CD14-positive monocyte (primary cell): Measurements from ENCODE around the gene PVRIG. TPM values are rescaled to one million over a fixed set of nuclear protein-coding genes. Genes with fewer than 3 reads are reported as not detected.
"Not testable (repeated sequence)": the region's sequence is repeated elsewhere in the genome, so short reads cannot be mapped to it uniquely, and the experiment has no call there.

Experiments used
- DNase-seq, 3 donors: peaks; one replicate each; pipeline ENCODE4 v3.0.0-alpha.2; 2011 to 2022
- H2AFZ ChIP-seq: 2 replicates; pipeline ENCODE4 v1.6.0; 2012; ENCODE audit warnings: mild to moderate bottlenecking, low read depth, low read length, inconsistent platforms; ENCODE audit not compliant: insufficient read depth, poor library complexity, severe bottlenecking
- H3K27ac ChIP-seq, 2 donors: 1 replicate in 1 of 2; 2 replicates in 1 of 2; pipeline ENCODE4 v1.5.1; 2012 to 2013; ENCODE audit warnings: low read length in 2 of 2, control low read depth in 1 of 2, inconsistent platforms in 1 of 2, low read depth in 1 of 2, mild to moderate bottlenecking in 1 of 2
- H3K27me3 ChIP-seq, 2 donors: one replicate each; pipeline versions ENCODE4 v1.6.0 to v1.6.1; 2011 to 2013; ENCODE audit warnings: low read length in 2 of 2; ENCODE audit not compliant: control insufficient read depth in 2 of 2, insufficient read depth in 2 of 2
- H3K36me3 ChIP-seq, 2 donors: replicated peaks in 1 of 2; 1 replicate in 1 of 2; 2 replicates in 1 of 2; pipeline versions ENCODE4 v1.5.1 to v1.6.1; 2012 to 2013; ENCODE audit warnings: low read length in 2 of 2, control low read depth in 1 of 2, inconsistent platforms in 1 of 2, mild to moderate bottlenecking in 1 of 2; ENCODE audit not compliant: insufficient read depth in 2 of 2, control insufficient read depth in 1 of 2
- H3K4me1 ChIP-seq, 2 donors: 1 replicate in 1 of 2; 2 replicates in 1 of 2; pipeline versions ENCODE4 v1.5.1 to v1.6.1; 2012 to 2013; ENCODE audit warnings: low read length in 2 of 2, control low read depth in 1 of 2, inconsistent platforms in 1 of 2, mild to moderate bottlenecking in 1 of 2, moderate library complexity in 1 of 2; ENCODE audit not compliant: insufficient read depth in 2 of 2, control insufficient read depth in 1 of 2
- H3K4me2 ChIP-seq: replicated peaks from 2 replicates; pipeline ENCODE3; 2012; ENCODE audit warnings: low read length, moderate library complexity, mild to moderate bottlenecking; ENCODE audit not compliant: poor library complexity, severe bottlenecking; ENCODE audit errors: extremely low read depth
- H3K4me3 ChIP-seq, 3 experiments: fragments of 200-600 bp in 1 of 3; sonication (generic) in 1 of 3; replicated peaks in 1 of 3; 1 replicate in 2 of 3; 2 replicates in 1 of 3; pipeline ENCODE4 v1.5.1; 2011 to 2013; ENCODE audit warnings: low read length in 3 of 3, mild to moderate bottlenecking in 3 of 3, control low read depth in 2 of 3, low read depth in 2 of 3, inconsistent platforms in 1 of 3, moderate library complexity in 1 of 3
- H3K79me2 ChIP-seq: 2 replicates; pipeline ENCODE4 v1.6.0; 2012; ENCODE audit warnings: mild to moderate bottlenecking, control low read depth, inconsistent platforms, low read length, moderate library complexity; ENCODE audit not compliant: insufficient read depth
- H3K9ac ChIP-seq: 2 replicates; pipeline ENCODE4 v1.6.0; 2017; ENCODE audit warnings: low read length, mild to moderate bottlenecking; ENCODE audit not compliant: insufficient read depth, poor library complexity, severe bottlenecking
- H3K9me3 ChIP-seq, 2 donors: replicated peaks in 1 of 2; 1 replicate in 1 of 2; 2 replicates in 1 of 2; pipeline versions ENCODE4 v1.5.1 to v1.6.1; 2012 to 2013; ENCODE audit warnings: low read length in 2 of 2, control low read depth in 1 of 2; ENCODE audit not compliant: control insufficient read depth in 1 of 2, insufficient read depth in 1 of 2
- H4K20me1 ChIP-seq: 2 replicates; pipeline ENCODE4 v1.6.0; 2012; ENCODE audit warnings: mild to moderate bottlenecking, low read length, control low read depth, moderate library complexity; ENCODE audit not compliant: insufficient read depth
- H3K27ac Mint-ChIP-seq, 7 donors: one replicate each; pipeline ENCODE4 v1.8.0; 2020; ENCODE audit warnings: mild to moderate bottlenecking in 7 of 7, mixed read lengths in 7 of 7, moderate library complexity in 6 of 7, inconsistent platforms in 2 of 7
- H3K27me3 Mint-ChIP-seq, 3 donors: one replicate each; pipeline ENCODE4 v1.8.0; 2021 to 2022; ENCODE audit warnings: low read depth in 3 of 3, mild to moderate bottlenecking in 3 of 3, mixed read lengths in 3 of 3, moderate library complexity in 3 of 3, inconsistent platforms in 1 of 3
- H3K36me3 Mint-ChIP-seq, 2 donors: one replicate each; pipeline ENCODE4 v1.8.0; 2020; ENCODE audit warnings: mixed read lengths in 2 of 2, inconsistent platforms in 1 of 2, mild to moderate bottlenecking in 1 of 2
- H3K4me1 Mint-ChIP-seq: one replicate; pipeline ENCODE4 v1.8.0; 2020; ENCODE audit warnings: mild to moderate bottlenecking, mixed read lengths
- H3K4me3 Mint-ChIP-seq, 2 donors: one replicate each; pipeline ENCODE4 v1.8.0; 2020; ENCODE audit warnings: mild to moderate bottlenecking in 2 of 2, mixed read lengths in 2 of 2, moderate library complexity in 1 of 2
- H3K9me3 Mint-ChIP-seq, 7 donors: one replicate each; pipeline ENCODE4 v1.8.0; 2020 to 2022; ENCODE audit warnings: mixed read lengths in 7 of 7, mild to moderate bottlenecking in 6 of 7, moderate library complexity in 6 of 7, inconsistent platforms in 2 of 7
- WGBS: methylation state at CpG from one replicate; pipeline ENCODE4 v1.1.5; 2013; ENCODE audit warnings: missing lambda C conversion rate; ENCODE audit not compliant: insufficient coverage; 5-methylcytosine and 5-hydroxymethylcytosine counted together
- intact Hi-C, 2 donors: fragments of 100-400 bp; cut with micrococcal nuclease; formaldehyde crosslinking; loops; one replicate each; pipeline versions ENCODE4 v1.15.0 to v1.15.1; 2023
- polyA plus RNA-seq, 3 donors: library from polyadenylated mRNA; depleted of rRNA in 1 of 3; unstranded in 2 of 3; stranded (reverse) in 1 of 3; fragments of 300-500 nt in 2 of 3; fragments of >200 nt in 1 of 3; fragmentation: Illumina TruSeq in 2 of 3; gene quantifications; 1 replicate in 2 of 3; 2 replicates in 1 of 3; pipeline ENCODE4 v1.2.3, GENCODE V29; 2012 to 2021
- TF ChIP-seq, protein P1 (sequence below): fragments of 200-600 bp; IDR thresholded peaks from one replicate; pipeline ENCODE4 v1.8.0; 2022; ENCODE audit warnings: antibody characterized with exemption, mild to moderate bottlenecking

PVRIG gene
- polyA plus RNA-seq, 3 donors, result 0.27 to 0.38 TPM; not detected in 1

DNA sequence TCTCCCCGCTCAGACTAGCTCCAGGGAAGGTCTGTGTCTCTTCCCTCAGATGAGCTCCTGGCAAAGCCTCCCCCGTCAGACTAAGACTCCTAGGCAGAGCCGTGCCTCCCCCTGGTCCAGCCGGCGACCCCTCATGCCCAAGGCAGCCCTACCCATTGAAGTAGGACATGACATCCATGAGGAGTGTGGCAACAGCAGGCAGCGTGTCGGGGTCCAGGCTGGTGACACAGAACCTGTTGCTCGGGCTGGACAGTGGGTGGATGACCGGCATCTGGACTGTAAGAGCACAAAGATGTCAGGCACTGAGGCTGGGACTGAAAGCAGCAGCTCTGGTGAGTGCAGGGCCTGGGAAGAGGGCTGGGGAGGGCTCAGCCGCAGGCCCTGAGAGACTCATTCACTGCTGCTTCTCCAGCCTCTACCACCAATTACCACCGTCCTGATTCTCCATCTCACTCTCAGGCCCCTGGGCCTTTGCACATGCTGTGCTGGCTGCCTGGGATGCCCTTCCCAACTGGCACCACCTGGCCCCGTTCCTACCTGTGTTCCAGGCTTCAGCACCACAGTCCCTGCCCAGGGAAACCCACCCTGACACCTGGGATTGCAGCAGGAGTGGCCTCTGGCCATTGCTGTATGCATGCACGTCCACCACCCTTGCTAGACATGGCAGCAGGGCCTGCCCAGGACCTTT lies 2.8 kb downstream of the PVRIG start:
- peak overlapping the region in 1 of 7 donors; percentile 79 for H3K27ac Mint-ChIP-seq
- intact Hi-C loops, result no loop called here
- H3K27me3 ChIP-seq, result no peaks in the 10 kb centered on the region
- WGBS, result 98% methylated on average over 12 of the region's 13 CpGs
- no peak overlapping the region for H3K9ac ChIP-seq
- H3K27me3 Mint-ChIP-seq, result no peaks in the 10 kb centered on the region
- H4K20me1 ChIP-seq, result no peaks in the 10 kb centered on the region
- H3K79me2 ChIP-seq, result no peaks in the 10 kb centered on the region
- H3K4me2 ChIP-seq, result no peak overlapping the region
- H3K4me1 Mint-ChIP-seq, result peaks cover 5% of the 10 kb centered on the region
- no peak overlapping the region for H3K4me3 ChIP-seq
- H3K36me3 Mint-ChIP-seq, result peaks cover 3 to 4% of the 10 kb centered on the region in 2 donors
- no peak overlapping the region for H2AFZ ChIP-seq
- no peak overlapping the region for H3K27ac ChIP-seq
- no peak overlapping the region for H3K4me3 Mint-ChIP-seq
- DNase-seq, result no peak
- no peaks in the 10 kb centered on the region for H3K9me3 Mint-ChIP-seq
- no peaks in the 10 kb centered on the region for H3K9me3 ChIP-seq
- H3K4me1 ChIP-seq, result no peaks in the 10 kb centered on the region
- TF ChIP-seq, protein P1, sequence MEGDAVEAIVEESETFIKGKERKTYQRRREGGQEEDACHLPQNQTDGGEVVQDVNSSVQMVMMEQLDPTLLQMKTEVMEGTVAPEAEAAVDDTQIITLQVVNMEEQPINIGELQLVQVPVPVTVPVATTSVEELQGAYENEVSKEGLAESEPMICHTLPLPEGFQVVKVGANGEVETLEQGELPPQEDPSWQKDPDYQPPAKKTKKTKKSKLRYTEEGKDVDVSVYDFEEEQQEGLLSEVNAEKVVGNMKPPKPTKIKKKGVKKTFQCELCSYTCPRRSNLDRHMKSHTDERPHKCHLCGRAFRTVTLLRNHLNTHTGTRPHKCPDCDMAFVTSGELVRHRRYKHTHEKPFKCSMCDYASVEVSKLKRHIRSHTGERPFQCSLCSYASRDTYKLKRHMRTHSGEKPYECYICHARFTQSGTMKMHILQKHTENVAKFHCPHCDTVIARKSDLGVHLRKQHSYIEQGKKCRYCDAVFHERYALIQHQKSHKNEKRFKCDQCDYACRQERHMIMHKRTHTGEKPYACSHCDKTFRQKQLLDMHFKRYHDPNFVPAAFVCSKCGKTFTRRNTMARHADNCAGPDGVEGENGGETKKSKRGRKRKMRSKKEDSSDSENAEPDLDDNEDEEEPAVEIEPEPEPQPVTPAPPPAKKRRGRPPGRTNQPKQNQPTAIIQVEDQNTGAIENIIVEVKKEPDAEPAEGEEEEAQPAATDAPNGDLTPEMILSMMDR, result no peak
- H3K36me3 ChIP-seq, result no peaks in the 10 kb centered on the region

DNA sequence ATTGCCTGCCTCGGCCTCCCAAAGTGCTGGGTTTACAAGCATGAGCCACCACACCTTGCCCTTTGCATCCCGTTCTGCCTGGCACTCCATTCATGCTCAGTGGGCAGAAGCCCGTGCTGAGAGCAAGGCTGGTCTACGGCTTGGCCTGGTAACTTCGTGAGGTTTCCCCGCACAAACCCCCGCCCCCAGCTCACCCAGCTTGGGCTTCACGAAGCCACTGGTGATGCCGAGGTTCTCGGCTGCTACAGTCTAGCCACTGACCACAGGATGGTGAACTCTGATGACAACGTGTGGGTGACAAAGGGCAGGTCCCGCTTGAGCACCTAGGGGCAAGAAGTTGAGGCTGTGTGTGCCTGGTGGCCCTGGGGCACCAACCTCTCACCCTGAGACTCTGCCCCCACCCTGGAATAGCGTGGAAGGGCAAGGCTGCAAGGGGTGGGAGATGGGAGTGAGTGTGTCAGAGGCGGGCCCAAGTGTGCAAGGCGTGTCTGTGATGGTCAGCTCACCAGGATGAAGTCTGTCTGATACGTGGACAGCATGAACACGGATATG lies 3.7 kb downstream of the PVRIG start:
- H3K4me3 Mint-ChIP-seq, H3K4me2 ChIP-seq, H3K4me3 ChIP-seq, DNase-seq, H3K27ac ChIP-seq, H3K4me1 ChIP-seq, H2AFZ ChIP-seq, H3K4me1 Mint-ChIP-seq, H3K9me3 ChIP-seq, H3K27me3 ChIP-seq, H3K27ac Mint-ChIP-seq, H3K9ac ChIP-seq, H3K36me3 ChIP-seq, H3K27me3 Mint-ChIP-seq, H4K20me1 ChIP-seq, H3K9me3 Mint-ChIP-seq, intact Hi-C loops, H3K79me2 ChIP-seq, H3K36me3 Mint-ChIP-seq: not testable (repeated sequence)
- WGBS, result 88% methylated on average over 13 of the region's 17 CpGs

DNA sequence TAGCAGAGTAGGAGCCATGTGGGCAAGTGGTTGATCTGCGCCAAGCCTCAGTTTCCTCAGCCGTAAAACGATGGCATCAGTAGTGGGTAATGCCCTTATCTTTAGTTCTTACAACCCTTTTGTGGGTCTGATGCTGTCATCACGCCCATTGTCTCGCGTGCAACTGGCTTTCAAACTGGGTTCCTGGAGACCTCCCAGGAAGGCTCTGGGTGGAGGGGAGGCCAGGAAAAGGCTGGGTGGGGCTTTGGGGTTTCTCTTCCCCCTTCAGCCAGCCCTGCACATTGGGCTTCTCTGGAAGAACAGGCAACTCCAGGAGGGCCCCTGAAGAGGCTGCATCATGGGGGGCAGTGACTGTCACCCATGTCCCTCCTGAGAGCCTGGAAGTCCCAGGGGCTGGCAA lies 5.1 kb downstream of the PVRIG start:
- H3K4me3 Mint-ChIP-seq, H3K27ac ChIP-seq, H3K4me2 ChIP-seq, intact Hi-C loops, DNase-seq, H3K9me3 ChIP-seq, H2AFZ ChIP-seq, H3K4me1 Mint-ChIP-seq, H3K4me1 ChIP-seq, H3K27ac Mint-ChIP-seq, H4K20me1 ChIP-seq, H3K27me3 Mint-ChIP-seq, H3K36me3 Mint-ChIP-seq, H3K79me2 ChIP-seq, H3K36me3 ChIP-seq, H3K9me3 Mint-ChIP-seq, H3K4me3 ChIP-seq, H3K27me3 ChIP-seq: not testable (repeated sequence)
- peak overlapping the region; percentile 4 for H3K9ac ChIP-seq
- 65% methylated on average over 6 of the region's 6 CpGs for WGBS

DNA sequence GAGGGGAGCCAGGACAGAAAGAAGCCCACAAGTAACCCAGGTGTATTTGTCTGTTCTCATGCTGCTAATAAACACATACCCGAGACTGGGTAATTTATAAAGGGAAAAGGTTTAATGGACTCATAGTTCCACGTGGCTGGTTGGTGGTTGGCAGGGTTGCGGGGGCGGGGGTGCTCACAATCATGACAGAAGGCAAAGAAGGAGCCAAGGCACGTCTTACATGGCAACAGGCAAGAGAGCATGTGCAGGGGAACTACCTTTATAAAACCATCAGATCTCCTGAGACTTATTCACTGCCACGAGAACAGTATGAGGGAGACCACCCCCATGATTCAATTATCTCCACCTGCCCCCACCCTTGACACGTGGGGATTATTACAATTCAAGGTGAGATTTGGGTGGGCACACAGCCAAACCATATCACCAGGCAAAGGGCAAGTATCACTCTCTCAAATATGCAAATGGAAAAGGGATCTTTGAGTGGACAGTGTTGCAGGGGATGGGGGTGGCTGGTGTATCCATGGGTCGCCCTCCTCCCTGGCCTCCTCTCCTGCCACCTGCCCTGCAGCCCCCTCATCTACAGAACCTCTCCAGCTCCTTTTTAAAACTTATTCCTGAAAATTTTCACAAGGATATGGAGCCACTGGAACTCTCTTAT lies 15.0 kb downstream of the PVRIG start:
- H2AFZ ChIP-seq, H3K9me3 Mint-ChIP-seq, H3K9me3 ChIP-seq, H3K36me3 Mint-ChIP-seq, intact Hi-C loops, H3K4me3 ChIP-seq, H3K27ac ChIP-seq, DNase-seq, H3K79me2 ChIP-seq, H3K27me3 ChIP-seq, H3K4me1 Mint-ChIP-seq, H3K27me3 Mint-ChIP-seq, H3K4me3 Mint-ChIP-seq, H4K20me1 ChIP-seq, H3K9ac ChIP-seq, H3K36me3 ChIP-seq, H3K4me2 ChIP-seq: not testable (repeated sequence)
- 82% methylated on average over 5 of the region's 8 CpGs for WGBS
- H3K27ac Mint-ChIP-seq, result peak overlapping the region in 1 of 7 donors; percentile 31
- H3K4me1 ChIP-seq, result peaks cover 8 to 10% of the 10 kb centered on the region in 2 donors
